Measurements from ENCODE around the gene EWSR1.

Gene EWSR1

DNA sequence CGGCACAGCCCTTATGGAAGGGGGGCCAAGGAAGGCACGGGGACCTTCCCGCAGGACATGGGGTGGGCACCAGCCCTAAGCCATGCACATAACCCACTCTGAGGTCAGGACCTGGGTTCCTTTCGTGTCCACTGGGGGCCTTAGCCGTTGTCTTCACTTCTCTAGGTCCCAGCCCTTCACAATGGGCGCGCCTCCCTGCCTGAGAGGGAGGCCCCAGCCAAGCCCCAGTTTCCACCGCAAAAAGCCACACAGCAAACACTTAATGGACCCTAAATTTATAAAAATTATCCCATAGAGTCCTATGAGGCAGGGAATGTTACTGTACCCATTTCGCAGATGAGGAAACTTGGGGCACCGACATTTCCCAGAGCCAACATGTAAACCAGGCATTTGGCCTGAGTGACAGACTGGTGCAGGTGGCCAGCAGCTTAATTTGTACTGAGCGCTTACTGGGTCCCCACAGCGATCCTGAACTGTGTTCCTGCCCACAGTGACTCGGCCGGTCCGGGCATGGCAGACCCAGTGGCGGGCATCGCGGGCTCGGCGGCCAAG lies 39.6 kb downstream of the EWSR1 start:
- TF ChIP-seq, protein P1, sequence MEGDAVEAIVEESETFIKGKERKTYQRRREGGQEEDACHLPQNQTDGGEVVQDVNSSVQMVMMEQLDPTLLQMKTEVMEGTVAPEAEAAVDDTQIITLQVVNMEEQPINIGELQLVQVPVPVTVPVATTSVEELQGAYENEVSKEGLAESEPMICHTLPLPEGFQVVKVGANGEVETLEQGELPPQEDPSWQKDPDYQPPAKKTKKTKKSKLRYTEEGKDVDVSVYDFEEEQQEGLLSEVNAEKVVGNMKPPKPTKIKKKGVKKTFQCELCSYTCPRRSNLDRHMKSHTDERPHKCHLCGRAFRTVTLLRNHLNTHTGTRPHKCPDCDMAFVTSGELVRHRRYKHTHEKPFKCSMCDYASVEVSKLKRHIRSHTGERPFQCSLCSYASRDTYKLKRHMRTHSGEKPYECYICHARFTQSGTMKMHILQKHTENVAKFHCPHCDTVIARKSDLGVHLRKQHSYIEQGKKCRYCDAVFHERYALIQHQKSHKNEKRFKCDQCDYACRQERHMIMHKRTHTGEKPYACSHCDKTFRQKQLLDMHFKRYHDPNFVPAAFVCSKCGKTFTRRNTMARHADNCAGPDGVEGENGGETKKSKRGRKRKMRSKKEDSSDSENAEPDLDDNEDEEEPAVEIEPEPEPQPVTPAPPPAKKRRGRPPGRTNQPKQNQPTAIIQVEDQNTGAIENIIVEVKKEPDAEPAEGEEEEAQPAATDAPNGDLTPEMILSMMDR (IDR thresholded peaks at IDR 0.05; ENCODE audit: low read length, missing control alignments): no peak
- no peak for DNase-seq (ENCODE audit: low read depth)
- peak overlapping the region; percentile 75 for H3K4me3 ChIP-seq (replicated peaks; ENCODE audit: low read depth, low read length)

DNA sequence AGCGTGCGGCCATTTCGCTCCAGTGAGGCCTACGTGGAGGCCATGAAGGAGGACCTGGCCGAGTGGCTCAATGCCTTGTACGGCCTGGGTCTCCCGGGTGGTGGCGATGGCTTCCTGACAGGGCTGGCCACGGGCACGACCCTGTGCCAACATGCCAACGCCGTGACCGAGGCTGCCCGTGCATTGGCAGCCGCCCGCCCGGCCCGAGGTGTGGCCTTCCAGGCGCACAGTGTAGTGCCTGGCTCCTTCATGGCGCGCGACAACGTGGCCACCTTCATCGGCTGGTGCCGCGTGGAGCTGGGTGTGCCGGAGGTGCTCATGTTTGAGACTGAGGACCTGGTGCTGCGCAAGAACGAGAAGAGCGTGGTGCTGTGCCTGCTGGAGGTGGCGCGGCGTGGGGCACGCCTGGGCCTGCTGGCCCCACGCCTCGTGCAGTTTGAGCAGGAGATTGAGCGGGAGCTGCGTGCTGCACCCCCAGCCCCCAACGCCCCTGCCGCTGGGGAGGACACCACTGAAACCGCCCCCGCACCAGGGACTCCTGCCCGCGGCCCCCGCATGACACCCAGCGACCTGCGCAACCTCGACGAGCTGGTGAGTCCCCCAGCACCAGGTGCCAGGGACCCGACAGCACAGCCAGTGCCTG lies 40.2 kb downstream of the EWSR1 start:
- DNase-seq (ENCODE audit: low read depth): no peak
- peak overlapping the region; percentile 75 for H3K4me3 ChIP-seq (replicated peaks; ENCODE audit: low read depth, low read length)
- TF ChIP-seq, protein P1 (IDR thresholded peaks at IDR 0.05; ENCODE audit: low read length, missing control alignments): no peak

DNA sequence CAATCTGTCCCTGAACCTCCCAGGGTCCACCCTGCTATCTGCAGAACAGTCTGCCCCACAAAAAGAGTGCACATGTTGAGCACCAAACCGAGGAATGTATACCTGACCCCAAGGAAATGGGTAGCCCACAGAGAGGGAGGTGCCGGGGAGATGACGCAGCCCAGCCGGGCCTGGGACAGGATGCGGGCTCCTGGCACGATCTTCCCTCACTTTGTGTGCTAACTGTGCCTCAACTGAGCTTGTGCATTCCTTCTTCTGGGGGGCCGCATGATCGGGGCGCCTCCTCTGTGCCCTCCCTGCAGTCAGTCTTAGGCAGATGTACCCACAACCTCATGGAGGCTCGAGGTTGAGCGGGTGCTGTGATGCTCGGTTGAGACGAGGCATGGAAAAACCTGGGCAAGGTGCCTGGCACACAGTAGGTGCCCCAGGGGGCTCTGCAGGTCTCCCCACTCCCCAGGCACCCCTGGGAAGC lies 40.8 kb downstream of the EWSR1 start:
- TF ChIP-seq, protein P1 (IDR thresholded peaks at IDR 0.05; ENCODE audit: low read length, missing control alignments): no peak
- peak; percentile 81 for DNase-seq (ENCODE audit: low read depth)
- H3K4me3 ChIP-seq (replicated peaks; ENCODE audit: low read depth, low read length): peak overlapping the region; percentile 37

DNA sequence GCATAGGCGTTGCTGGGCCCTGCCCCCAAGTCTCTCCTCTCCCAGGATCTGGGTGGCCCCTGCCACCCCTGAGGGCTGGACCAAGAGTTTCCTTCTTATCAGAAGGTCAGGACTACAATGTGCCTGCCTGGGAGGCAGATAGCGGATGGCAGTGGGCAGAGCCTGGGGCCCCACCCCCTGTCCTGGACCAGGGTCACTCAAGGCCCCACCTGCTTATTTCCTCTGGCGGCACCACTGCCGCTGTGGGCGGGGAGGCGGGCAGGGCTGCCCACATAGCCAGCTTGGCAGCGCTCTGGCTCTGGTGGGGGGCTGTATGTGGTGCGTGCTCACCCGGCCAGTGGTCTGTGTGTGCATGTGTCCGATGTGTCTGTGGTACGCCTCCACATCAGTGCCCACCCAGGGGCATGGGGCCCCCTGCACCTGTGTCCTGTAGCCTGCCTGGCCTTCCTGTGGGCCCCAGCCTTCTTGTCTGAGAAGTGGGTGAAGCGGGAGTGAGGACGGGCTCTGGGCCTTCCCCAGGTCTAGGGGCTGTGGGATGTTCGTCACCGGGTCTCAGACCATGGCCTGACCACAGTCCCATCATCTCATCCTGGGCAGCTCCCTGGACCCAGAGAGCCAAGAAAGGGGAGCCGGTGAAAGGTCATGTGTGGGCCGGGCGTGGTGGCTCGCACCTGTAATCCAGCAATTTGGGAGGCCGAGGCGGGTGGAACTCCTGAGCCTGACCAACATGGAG lies 41.4 kb downstream of the EWSR1 start:
- H3K4me3 ChIP-seq (replicated peaks; ENCODE audit: low read depth, low read length): no peak overlapping the region
- TF ChIP-seq, protein P1 (IDR thresholded peaks at IDR 0.05; ENCODE audit: low read length, missing control alignments): no peak
- no peak for DNase-seq (ENCODE audit: low read depth)

DNA sequence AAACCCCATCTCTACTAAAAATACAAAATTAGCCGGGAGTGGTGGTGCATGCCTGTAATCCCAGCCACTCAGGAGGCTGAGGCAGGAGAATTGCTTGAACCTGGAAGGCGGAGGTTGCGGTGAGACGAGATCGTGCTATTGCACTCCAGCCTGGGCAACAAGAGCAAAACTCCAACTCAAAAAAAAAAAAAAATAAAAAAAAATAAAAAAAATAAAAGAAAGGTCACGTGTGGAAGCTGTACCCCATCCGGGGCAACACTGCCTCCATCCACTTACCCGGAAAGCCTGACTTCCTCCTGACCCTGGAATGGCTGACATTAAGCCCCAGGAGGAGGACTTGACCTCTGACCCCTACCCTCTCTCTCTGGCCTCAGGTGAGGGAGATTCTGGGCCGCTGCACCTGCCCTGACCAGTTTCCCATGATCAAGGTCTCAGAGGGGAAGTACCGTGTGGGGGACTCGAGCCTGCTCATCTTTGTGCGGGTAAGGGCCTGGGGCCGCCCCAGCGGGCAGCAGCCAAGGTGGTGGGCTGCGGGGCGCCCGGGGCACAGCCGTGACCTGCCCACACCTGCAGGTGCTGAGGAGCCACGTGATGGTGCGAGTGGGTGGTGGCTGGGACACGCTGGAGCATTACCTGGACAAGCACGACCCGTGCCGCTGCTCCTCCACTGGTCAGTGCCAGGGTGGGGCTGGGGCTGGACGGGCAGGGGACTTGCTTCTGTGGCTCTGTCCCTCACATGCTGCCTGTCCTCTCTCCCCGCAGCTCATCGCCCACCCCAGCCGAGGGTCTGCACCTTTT lies 42.2 kb downstream of the EWSR1 start:
- H3K4me3 ChIP-seq (replicated peaks; ENCODE audit: low read depth, low read length): no peak overlapping the region
- no peak for DNase-seq (ENCODE audit: low read depth)
- TF ChIP-seq, protein P1 (IDR thresholded peaks at IDR 0.05; ENCODE audit: low read length, missing control alignments): no peak

DNA sequence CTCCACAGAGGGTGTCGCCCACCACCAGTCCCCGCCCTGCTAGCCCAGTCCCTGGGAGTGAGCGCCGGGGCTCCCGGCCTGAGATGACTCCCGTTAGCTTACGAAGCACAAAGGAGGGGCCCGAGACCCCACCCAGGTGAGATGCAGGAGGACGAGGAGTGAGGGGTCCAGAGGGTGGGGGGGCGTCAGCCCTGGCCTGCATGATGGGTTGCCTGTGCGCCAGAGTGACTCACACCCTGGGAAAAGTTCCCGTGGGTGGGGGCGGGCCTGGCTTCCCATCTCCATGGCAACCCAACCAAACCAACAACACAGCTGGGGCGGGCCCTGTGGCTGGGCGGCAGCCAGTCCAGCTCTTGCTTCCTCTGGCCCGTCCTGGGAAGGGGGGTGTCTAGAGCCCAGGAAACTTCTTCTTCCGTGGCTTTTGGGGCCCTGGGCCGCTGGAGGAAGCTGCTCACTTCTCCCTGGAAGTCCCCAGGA lies 42.8 kb downstream of the EWSR1 start:
- peak overlapping the region; percentile 17 for H3K4me3 ChIP-seq (replicated peaks; ENCODE audit: low read depth, low read length)
- TF ChIP-seq, protein P1 (IDR thresholded peaks at IDR 0.05; ENCODE audit: low read length, missing control alignments): no peak
- peak; percentile 98 for DNase-seq (ENCODE audit: low read depth)
